ENCODE results near the gene ATIC.

ATIC gene

GRCh38 chr2:215360596-215360995, 48.7 kb downstream of the ATIC start (continued):
- TF ChIP-seq EGR2 (tag by site-specific recombination; IDR thresholded peaks at IDR 0.05; ENCODE audit: low read depth) (no peak), ZNF624 (tag by site-specific recombination; IDR thresholded peaks at IDR 0.05) (no peak), ZNF544 (tag by site-specific recombination; IDR thresholded peaks at IDR 0.05) (no peak), ZNF837 (tag by site-specific recombination; IDR thresholded peaks at IDR 0.05) (no peak)

- peaks cover 28 to 73% of the 10 kb centered on the region in 2 experiments for H3K36me3 ChIP-seq (ENCODE audit: control insufficient read depth in 2 of 2, insufficient read depth in 1 of 2, low read length in 2 of 2)
- no peak overlapping the region for H3K27ac ChIP-seq (ENCODE audit: extremely low read depth, low read depth, low read length)
- CTCF ChIA-PET: no interaction called here
- H3K9me3 ChIP-seq (ENCODE audit: control insufficient read depth, insufficient read depth, low read depth, low read length): no peaks in the 10 kb centered on the region
- TF ChIP-seq ZNF518A (tag by site-specific recombination; conservative IDR thresholded peaks at IDR 0.05; ENCODE audit: low read depth) (no peak), PBX3 (CRISPR knock-in tag; IDR thresholded peaks at IDR 0.05) (no peak), ZNF549 (tag by site-specific recombination; IDR thresholded peaks at IDR 0.05) (no peak), ZNF707 (tag by site-specific recombination; IDR thresholded peaks at IDR 0.05) (no peak), ZNF521 (tag by site-specific recombination; IDR thresholded peaks at IDR 0.05) (no peak)
- H3K4me3 ChIP-seq (ENCODE audit: low read depth, low read length): no peak overlapping the region
- no peaks in the 10 kb centered on the region for H3K4me1 ChIP-seq (ENCODE audit: control insufficient read depth, insufficient read depth, low read length)
- POLR2A ChIA-PET: no interaction called here
Measured at GRCh38 chr2:215361211-215361875, 49.5 kb downstream of the ATIC start.

GRCh38 chr2:215361876-215362561, 50.2 kb downstream of the ATIC start:
- TF ChIP-seq WT1 (tag by site-specific recombination; IDR thresholded peaks at IDR 0.05) (no peak), ZNF629 (tag by site-specific recombination; IDR thresholded peaks at IDR 0.05) (no peak), EGR2 (tag by site-specific recombination; IDR thresholded peaks at IDR 0.05; ENCODE audit: low read depth) (no peak), ZNF335 (tag by site-specific recombination; conservative IDR thresholded peaks at IDR 0.05) (no peak), SALL2 (tag by site-specific recombination; IDR thresholded peaks at IDR 0.05; ENCODE audit: borderline replicate concordance) (no peak)
- POLR2A ChIA-PET: no interaction called here
- CTCF ChIA-PET: interaction anchor here (0.6 kb wide), 1 partner anchor 66 kb away, joined by 3 read pairs; no protein-coding TSS in a partner anchor
- Histone ChIP-seq H3K4me3 (ENCODE audit: low read depth, low read length) (no peak overlapping the region), H3K9me3 (ENCODE audit: control insufficient read depth, insufficient read depth, low read depth, low read length) (no peaks in the 10 kb centered on the region), H3K27ac (ENCODE audit: extremely low read depth, low read depth, low read length) (no peak overlapping the region), H3K4me1 (ENCODE audit: control insufficient read depth, insufficient read depth, low read length) (no peaks in the 10 kb centered on the region), H3K36me3 (ENCODE audit: control insufficient read depth in 2 of 2, insufficient read depth in 1 of 2, low read length in 2 of 2) (peaks cover 30 to 73% of the 10 kb centered on the region in 2 experiments)
